ENCODE results near the gene ELAVL3. TPM values are rescaled to one million over a fixed set of nuclear protein-coding genes. Genes with fewer than 3 reads are reported as not detected.

Gene ELAVL3
- total and polyA plus RNA-seq, 2 of the 4 experiments (the other 2 are of a cell fraction): not detected

DNA sequence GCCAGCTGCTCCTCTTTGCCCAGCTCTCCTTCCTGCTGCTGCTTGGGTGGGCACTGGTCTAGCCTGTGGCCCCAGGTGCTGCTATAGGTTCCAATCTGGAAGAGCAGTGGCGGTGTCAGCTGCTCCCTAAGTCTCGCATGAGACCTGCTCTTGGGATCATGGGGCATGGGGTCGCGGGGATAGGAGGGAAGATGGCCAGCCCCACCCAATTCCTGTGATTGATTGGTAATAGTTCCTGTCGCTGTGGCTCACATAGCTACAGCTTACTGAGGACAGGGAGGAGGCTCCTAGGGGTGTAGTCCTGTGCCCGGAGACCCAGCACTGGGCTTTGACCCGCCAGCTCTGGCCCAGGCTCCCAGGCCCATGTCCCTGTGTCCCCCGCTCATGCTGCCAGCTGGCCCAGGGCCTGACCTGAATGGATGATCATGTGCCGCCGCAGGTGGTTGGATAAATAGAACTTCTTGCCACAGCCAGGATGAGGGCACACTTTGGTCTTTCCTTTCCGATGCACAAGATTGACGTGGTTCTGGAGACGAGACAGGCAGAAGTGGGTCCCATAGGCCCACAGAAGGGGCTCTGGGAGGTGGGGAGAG is 4.5 kb upstream of the ELAVL3 start:
- no peak overlapping the region for H2BK20ac ChIP-seq (ENCODE audit: low read depth, low read length)
- H3K56ac ChIP-seq (ENCODE audit: extremely low read depth, insufficient read depth, low read length): no peak overlapping the region
- no TSS peak for BruUV-seq (replicated peaks)
- no peak overlapping the region for H2AK5ac ChIP-seq (ENCODE audit: low read depth, low read length)
- H2AK9ac ChIP-seq (replicated peaks; ENCODE audit: low read depth, low read length, poor library complexity): no peak overlapping the region
- CTCF ChIA-PET: no interaction called here
- dilution Hi-C loops (cut with HindIII; ENCODE audit: low sequenced_read_pairs, unreplicated experiment): no loop called here
- H3K4me1 ChIP-seq (ENCODE audit: control insufficient read depth, insufficient read depth, low read length): peaks cover 2% of the 10 kb centered on the region; the same call in 1 of the 2 replicates
- ATAC-seq (ENCODE audit: low read depth) (no peak), DNase-seq (no peak)
- H2BK120ac ChIP-seq (ENCODE audit: low read depth, low read length): no peak overlapping the region
- H3K18ac ChIP-seq (ENCODE audit: low read depth, low read length): no peak overlapping the region
- POLR2A ChIA-PET (ENCODE audit: unreplicated experiment): interaction anchor here (0.6 kb wide), 1 partner anchor 73 kb away, joined by 3 read pairs; the partner anchor contains the start of gene ELOF1
- WGBS, 2 experiments (ENCODE audit: extremely low coverage in 2 of 2, insufficient read length in 1 of 2): 96% methylated on average over 9 of the region's 13 CpGs; no CpG with 5 or more reads in 1 of the 2 experiments
- H3K4me2 ChIP-seq (ENCODE audit: low read depth, low read length): no peak overlapping the region
- H4K91ac ChIP-seq (ENCODE audit: insufficient read depth, low read depth, low read length): no peak overlapping the region
- no peaks in the 10 kb centered on the region for H3K9me1 ChIP-seq (ENCODE audit: insufficient read depth, low read length)
- H3K9ac ChIP-seq (ENCODE audit: low read depth, low read length): no peak overlapping the region
- H4K8ac ChIP-seq (ENCODE audit: low read depth in 2 of 2, low read length in 2 of 2): no peak overlapping the region
- H3K14ac ChIP-seq (replicated peaks; ENCODE audit: low read depth, low read length): no peak overlapping the region
- H3K4ac ChIP-seq (ENCODE audit: low read depth, low read length): no peak overlapping the region
- no peak for TF ChIP-seq NFE2L2 (IDR thresholded peaks at IDR 0.05; ENCODE audit: low read depth, low read length)
- TF ChIP-seq, protein P1, sequence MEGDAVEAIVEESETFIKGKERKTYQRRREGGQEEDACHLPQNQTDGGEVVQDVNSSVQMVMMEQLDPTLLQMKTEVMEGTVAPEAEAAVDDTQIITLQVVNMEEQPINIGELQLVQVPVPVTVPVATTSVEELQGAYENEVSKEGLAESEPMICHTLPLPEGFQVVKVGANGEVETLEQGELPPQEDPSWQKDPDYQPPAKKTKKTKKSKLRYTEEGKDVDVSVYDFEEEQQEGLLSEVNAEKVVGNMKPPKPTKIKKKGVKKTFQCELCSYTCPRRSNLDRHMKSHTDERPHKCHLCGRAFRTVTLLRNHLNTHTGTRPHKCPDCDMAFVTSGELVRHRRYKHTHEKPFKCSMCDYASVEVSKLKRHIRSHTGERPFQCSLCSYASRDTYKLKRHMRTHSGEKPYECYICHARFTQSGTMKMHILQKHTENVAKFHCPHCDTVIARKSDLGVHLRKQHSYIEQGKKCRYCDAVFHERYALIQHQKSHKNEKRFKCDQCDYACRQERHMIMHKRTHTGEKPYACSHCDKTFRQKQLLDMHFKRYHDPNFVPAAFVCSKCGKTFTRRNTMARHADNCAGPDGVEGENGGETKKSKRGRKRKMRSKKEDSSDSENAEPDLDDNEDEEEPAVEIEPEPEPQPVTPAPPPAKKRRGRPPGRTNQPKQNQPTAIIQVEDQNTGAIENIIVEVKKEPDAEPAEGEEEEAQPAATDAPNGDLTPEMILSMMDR (conservative IDR thresholded peaks at IDR 0.05; ENCODE audit: low read depth, low read length): no peak
- no peak for TF ChIP-seq CHD1 (IDR thresholded peaks at IDR 0.05; ENCODE audit: low read depth, low read length)
- TF ChIP-seq FOS (IDR thresholded peaks at IDR 0.05; ENCODE audit: low read depth, low read length): no peak
- TF ChIP-seq RCOR1 (IDR thresholded peaks at IDR 0.05; ENCODE audit: insufficient replicate concordance, low read length): no peak
- no peak for TF ChIP-seq MXI1 (IDR thresholded peaks at IDR 0.05; ENCODE audit: borderline replicate concordance, low read depth, low read length)
- TF ChIP-seq, protein P2, sequence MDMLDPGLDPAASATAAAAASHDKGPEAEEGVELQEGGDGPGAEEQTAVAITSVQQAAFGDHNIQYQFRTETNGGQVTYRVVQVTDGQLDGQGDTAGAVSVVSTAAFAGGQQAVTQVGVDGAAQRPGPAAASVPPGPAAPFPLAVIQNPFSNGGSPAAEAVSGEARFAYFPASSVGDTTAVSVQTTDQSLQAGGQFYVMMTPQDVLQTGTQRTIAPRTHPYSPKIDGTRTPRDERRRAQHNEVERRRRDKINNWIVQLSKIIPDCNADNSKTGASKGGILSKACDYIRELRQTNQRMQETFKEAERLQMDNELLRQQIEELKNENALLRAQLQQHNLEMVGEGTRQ (IDR thresholded peaks at IDR 0.05; ENCODE audit: low read depth, low read length): no peak
- TF ChIP-seq, protein P3, sequence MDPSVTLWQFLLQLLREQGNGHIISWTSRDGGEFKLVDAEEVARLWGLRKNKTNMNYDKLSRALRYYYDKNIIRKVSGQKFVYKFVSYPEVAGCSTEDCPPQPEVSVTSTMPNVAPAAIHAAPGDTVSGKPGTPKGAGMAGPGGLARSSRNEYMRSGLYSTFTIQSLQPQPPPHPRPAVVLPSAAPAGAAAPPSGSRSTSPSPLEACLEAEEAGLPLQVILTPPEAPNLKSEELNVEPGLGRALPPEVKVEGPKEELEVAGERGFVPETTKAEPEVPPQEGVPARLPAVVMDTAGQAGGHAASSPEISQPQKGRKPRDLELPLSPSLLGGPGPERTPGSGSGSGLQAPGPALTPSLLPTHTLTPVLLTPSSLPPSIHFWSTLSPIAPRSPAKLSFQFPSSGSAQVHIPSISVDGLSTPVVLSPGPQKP (IDR thresholded peaks at IDR 0.05; ENCODE audit: borderline replicate concordance, low read depth, low read length): no peak
- no peak for TF ChIP-seq MAFK (IDR thresholded peaks at IDR 0.05; ENCODE audit: low read depth, low read length)
- TF ChIP-seq POLR2A (IDR thresholded peaks at IDR 0.05; ENCODE audit: low read depth, low read length): no peak
- no peak for TF ChIP-seq CEBPB (IDR thresholded peaks at IDR 0.05; ENCODE audit: low read depth, low read length)
- TF ChIP-seq MAZ (IDR thresholded peaks at IDR 0.05; ENCODE audit: borderline replicate concordance, low read depth, low read length): no peak
- TF ChIP-seq RAD21 (IDR thresholded peaks at IDR 0.05; ENCODE audit: low read length): no peak
- no peak for TF ChIP-seq BHLHE40 (IDR thresholded peaks at IDR 0.05; ENCODE audit: low read depth, low read length)
- TF ChIP-seq SMC3 (IDR thresholded peaks at IDR 0.05; ENCODE audit: low read depth, low read length): no peak
- no peak for TF ChIP-seq RFX5 (IDR thresholded peaks at IDR 0.05; ENCODE audit: low read depth, low read length)
- no peak overlapping the region for H3K4me3 ChIP-seq (ENCODE audit: insufficient read depth, low read depth, low read length)
- no peak overlapping the region for H2BK5ac ChIP-seq (ENCODE audit: low read depth, low read length, poor library complexity, severe bottlenecking)
- H3K9me3 ChIP-seq (ENCODE audit: control insufficient read depth, insufficient read depth, low read length): no peaks in the 10 kb centered on the region
- no peaks in the 10 kb centered on the region for H4K20me1 ChIP-seq (ENCODE audit: insufficient read depth, low read length)
- no peak overlapping the region for H2AFZ ChIP-seq (replicated peaks; ENCODE audit: low read length, poor library complexity)
- H4K5ac ChIP-seq (ENCODE audit: low read depth, low read length): no peak overlapping the region
- H3K79me1 ChIP-seq (ENCODE audit: low read depth in 1 of 2, low read length in 2 of 2): no peaks in the 10 kb centered on the region
- in situ Hi-C loops (cut with MboI; ENCODE audit: low sequenced_read_pairs): no loop called here
- no peak overlapping the region for H3K23ac ChIP-seq (ENCODE audit: low read depth, low read length)
- intact Hi-C loops (cut with micrococcal nuclease): no loop called here
- H2BK15ac ChIP-seq (ENCODE audit: low read depth, low read length): no peak overlapping the region
- H3K36me3 ChIP-seq (ENCODE audit: control insufficient read depth, insufficient read depth, low read length): peaks cover 2% of the 10 kb centered on the region; the same call in 1 of the 2 replicates
- H3K27ac ChIP-seq (ENCODE audit: insufficient read depth, low read length): no peak overlapping the region
- H3K27me3 ChIP-seq (ENCODE audit: control insufficient read depth, insufficient read depth, low read length): peaks cover 18% of the 10 kb centered on the region
